Nephron (organoid): Measurements from ENCODE around the gene ZRANB1.

Experiments used
- H3K27ac Mint-ChIP-seq, 3 experiments: 2 replicates each; pipeline ENCODE4 v1.8.0; 2020; ENCODE audit warnings: mixed read lengths in 3 of 3, mild to moderate bottlenecking in 2 of 3, moderate library complexity in 1 of 3
- H3K27me3 Mint-ChIP-seq: 2 replicates; pipeline ENCODE4 v1.8.0; 2021; ENCODE audit warnings: low read depth, mild to moderate bottlenecking, moderate library complexity, mixed read lengths
- H3K36me3 Mint-ChIP-seq: 2 replicates; pipeline ENCODE4 v1.8.0; 2020; ENCODE audit warnings: low read depth, mixed read lengths
- H3K4me1 Mint-ChIP-seq: 2 replicates; pipeline ENCODE4 v1.8.0; 2020; ENCODE audit warnings: mixed read lengths
- H3K4me3 Mint-ChIP-seq, 3 experiments: 2 replicates each; pipeline ENCODE4 v1.8.0; 2020; ENCODE audit warnings: mild to moderate bottlenecking in 3 of 3, mixed read lengths in 3 of 3, moderate library complexity in 2 of 3
- H3K9me3 Mint-ChIP-seq: 2 replicates; pipeline ENCODE4 v1.8.0; 2020; ENCODE audit warnings: mixed read lengths
- TF ChIP-seq, protein P1 (sequence below), 3 experiments: fragments of 200-600 bp; sonication (generic); IDR thresholded peaks; one replicate each; pipeline ENCODE4 v1.5.0; 2021; ENCODE audit warnings: antibody characterized with exemption in 3 of 3; ENCODE audit not compliant: unreplicated experiment in 3 of 3

Gene ZRANB1

DNA sequence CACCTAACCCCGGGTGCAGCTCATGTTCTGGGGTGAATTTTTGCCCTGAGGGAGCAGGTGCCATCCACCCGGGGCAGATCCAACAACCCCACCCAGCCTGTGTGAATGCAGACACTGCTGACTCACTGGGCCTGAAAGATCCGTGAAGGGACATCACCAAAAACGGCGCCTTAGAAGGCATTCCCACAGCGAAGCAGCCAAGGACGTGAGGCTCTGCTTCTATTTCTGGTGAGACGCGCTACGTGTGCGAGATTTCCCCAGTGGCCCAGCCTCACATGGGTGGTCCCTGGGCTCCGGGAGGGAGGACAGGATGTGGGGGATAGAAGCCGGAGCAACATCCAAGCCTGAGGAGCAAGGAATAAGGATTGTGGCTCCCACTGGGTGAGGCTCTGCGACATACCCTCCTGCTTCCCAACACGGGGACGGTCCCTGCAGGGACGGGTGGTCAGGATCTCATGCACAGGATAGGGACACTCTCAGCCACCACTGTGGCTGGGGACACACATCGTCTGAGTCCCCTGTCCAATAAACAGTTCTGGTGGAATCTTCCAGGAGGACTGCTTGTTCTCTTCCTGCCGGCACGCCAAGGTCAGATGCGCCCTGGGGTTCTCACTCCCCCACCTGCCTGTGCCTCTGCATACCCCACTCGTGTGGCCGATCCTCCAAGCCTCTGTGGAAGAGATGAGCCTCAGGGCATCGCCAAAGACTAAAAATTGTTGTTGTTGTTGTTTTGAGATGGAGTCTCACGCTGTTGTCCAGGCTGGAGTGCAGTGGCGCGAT is 70.2 kb downstream of the ZRANB1 start:
- no peaks in the 10 kb centered on the region for H3K9me3 Mint-ChIP-seq
- peaks cover 39% of the 10 kb centered on the region for H3K36me3 Mint-ChIP-seq
- peaks cover 3% of the 10 kb centered on the region for H3K27me3 Mint-ChIP-seq
- H3K4me3 Mint-ChIP-seq, result no peak overlapping the region
- TF ChIP-seq, protein P1, sequence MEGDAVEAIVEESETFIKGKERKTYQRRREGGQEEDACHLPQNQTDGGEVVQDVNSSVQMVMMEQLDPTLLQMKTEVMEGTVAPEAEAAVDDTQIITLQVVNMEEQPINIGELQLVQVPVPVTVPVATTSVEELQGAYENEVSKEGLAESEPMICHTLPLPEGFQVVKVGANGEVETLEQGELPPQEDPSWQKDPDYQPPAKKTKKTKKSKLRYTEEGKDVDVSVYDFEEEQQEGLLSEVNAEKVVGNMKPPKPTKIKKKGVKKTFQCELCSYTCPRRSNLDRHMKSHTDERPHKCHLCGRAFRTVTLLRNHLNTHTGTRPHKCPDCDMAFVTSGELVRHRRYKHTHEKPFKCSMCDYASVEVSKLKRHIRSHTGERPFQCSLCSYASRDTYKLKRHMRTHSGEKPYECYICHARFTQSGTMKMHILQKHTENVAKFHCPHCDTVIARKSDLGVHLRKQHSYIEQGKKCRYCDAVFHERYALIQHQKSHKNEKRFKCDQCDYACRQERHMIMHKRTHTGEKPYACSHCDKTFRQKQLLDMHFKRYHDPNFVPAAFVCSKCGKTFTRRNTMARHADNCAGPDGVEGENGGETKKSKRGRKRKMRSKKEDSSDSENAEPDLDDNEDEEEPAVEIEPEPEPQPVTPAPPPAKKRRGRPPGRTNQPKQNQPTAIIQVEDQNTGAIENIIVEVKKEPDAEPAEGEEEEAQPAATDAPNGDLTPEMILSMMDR (IDR thresholded peaks at IDR 0.05; ENCODE audit: unreplicated experiment in 3 of 3), result no peak
- no peak overlapping the region for H3K27ac Mint-ChIP-seq
- H3K4me1 Mint-ChIP-seq, result peaks cover 50% of the 10 kb centered on the region

DNA sequence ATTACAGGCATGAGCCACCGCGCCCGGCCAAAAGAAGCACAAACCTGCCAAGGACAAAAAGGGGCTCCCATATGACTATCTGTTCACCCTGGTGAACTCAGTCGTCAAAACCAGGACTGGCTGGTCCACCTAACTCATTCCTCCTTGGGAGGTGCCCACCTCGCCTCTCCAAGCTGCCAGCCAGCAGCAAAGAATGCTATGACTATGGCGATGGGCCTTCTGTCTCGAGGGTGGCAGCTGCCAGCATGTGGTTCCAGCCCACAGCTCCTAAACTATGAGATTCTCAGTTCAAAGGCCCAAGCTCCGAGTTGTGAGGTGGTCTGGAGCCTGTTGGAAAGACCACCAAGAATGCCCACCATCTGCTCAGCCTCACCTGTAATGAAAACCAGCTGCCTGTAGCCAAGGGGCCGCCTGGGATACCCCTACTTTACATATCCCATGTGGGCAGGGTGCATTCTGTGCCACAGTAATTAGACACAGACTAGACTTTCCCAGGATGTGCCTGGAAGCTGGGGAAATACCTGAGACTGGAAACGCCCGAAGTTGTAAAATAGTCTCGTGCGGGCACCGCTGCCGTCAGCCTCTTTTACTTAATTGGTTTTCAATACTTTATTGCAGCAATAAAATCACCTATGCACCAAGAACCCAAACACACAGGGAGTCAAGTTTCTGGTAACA is 71.1 kb downstream of the ZRANB1 start:
- no peak overlapping the region for H3K4me3 Mint-ChIP-seq
- no peak overlapping the region for H3K27ac Mint-ChIP-seq
- TF ChIP-seq, protein P1 (IDR thresholded peaks at IDR 0.05; ENCODE audit: unreplicated experiment in 3 of 3), result no peak
- H3K9me3 Mint-ChIP-seq, result no peaks in the 10 kb centered on the region
- H3K4me1 Mint-ChIP-seq, result peaks cover 54% of the 10 kb centered on the region
- H3K27me3 Mint-ChIP-seq, result peaks cover 3% of the 10 kb centered on the region
- H3K36me3 Mint-ChIP-seq, result peaks cover 46% of the 10 kb centered on the region

DNA sequence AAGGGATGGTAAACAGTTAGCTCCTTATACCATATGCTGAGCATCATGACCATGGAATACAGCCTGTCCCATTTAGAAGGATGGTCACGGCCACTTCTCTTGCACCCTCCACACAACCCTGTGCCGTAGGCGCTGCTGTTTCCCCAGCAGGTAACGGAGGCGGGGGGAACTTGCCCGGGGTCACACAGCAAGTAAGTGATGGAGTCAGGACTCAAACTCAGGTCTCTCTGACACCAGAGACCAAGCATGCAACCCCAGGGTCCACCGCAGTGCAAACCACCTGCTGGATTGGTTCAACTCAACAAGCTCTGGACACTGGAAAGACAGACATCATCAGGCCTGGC is 71.6 kb downstream of the ZRANB1 start:
- Mint-ChIP-seq H3K9me3 (no peaks in the 10 kb centered on the region), H3K4me3 (no peak overlapping the region), H3K27me3 (peaks cover 3% of the 10 kb centered on the region), H3K36me3 (peaks cover 50% of the 10 kb centered on the region), H3K27ac (no peak overlapping the region), H3K4me1 (peaks cover 49% of the 10 kb centered on the region)
- TF ChIP-seq, protein P1 (IDR thresholded peaks at IDR 0.05; ENCODE audit: unreplicated experiment in 3 of 3), result no peak

DNA sequence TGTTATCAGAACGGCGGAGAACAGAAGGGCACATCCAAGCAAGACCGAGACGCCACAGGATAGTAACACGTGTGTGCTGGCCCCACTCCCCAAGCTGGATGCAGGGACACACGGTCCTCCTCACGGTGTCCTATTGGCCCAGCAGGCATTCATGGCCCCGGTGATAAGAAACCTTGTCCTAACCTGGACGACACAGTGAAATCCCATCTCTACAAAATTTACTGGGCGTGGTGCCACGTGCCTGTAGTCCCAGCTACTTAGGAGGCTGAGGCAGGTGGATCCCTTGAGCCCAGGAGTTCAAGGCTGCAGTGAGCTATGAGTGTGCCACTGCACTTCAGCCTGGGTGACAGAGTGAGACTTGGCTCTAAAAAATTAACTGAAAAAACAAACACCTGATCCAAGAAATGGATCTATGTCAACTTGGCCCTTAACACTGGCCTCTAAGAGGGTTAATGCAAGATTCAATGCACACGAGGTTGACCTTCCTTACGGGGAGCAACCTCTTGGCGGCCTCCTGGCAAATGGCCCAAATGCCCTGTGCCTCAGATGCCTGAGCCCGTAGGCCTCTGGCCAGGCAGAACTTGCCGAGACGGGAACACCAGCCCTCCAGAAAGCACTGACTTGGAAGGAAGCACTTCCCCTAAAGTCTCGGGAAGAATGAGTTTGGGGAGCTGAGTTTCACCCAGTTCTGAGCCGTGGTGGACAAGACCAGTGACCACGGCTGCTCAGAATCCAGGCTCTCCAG is 72.3 kb downstream of the ZRANB1 start:
- peaks cover 3% of the 10 kb centered on the region for H3K27me3 Mint-ChIP-seq
- H3K4me3 Mint-ChIP-seq, result no peak overlapping the region
- H3K36me3 Mint-ChIP-seq, result peaks cover 56% of the 10 kb centered on the region
- TF ChIP-seq, protein P1 (IDR thresholded peaks at IDR 0.05; ENCODE audit: unreplicated experiment in 3 of 3), result no peak
- H3K27ac Mint-ChIP-seq, result no peak overlapping the region
- H3K9me3 Mint-ChIP-seq, result no peaks in the 10 kb centered on the region
- peaks cover 43% of the 10 kb centered on the region for H3K4me1 Mint-ChIP-seq

DNA sequence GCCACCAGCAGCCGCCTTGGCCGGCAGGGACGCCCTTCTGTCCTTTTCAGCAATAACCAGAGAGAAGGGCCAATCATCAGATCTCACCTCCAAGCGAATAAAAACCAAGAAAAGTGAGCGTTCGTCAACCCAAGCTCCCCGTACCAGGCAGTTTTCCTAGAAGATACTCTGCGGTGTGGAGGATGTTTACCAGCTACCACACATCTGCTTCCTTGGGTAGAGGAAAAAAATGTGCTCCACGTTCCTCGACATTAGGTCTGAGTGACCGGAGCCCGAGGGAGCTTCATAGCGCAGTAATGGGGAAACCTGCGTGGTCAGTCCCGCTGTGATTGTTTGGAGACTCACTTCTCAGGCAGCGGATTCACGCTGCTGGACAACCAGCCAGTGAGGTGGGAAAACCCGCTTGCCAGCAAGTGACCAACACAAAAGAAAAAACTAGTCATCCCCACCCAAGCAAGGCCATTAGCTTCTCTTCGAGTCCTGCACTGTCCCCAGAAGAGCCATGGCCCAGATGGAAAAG is 73.0 kb downstream of the ZRANB1 start:
- TF ChIP-seq, protein P1 (IDR thresholded peaks at IDR 0.05; ENCODE audit: unreplicated experiment in 3 of 3), result no peak
- Mint-ChIP-seq H3K9me3 (peaks cover 4% of the 10 kb centered on the region), H3K36me3 (peaks cover 62% of the 10 kb centered on the region), H3K27ac (no peak overlapping the region), H3K4me1 (peaks cover 40% of the 10 kb centered on the region), H3K4me3 (no peak overlapping the region), H3K27me3 (peaks cover 3% of the 10 kb centered on the region)
